ENCODE data around the gene KIAA0586.
"Not testable (repeated sequence)": the region's sequence is repeated elsewhere in the genome, so short reads cannot be mapped to it uniquely, and the experiment has no call there.

The KIAA0586 gene

DNA sequence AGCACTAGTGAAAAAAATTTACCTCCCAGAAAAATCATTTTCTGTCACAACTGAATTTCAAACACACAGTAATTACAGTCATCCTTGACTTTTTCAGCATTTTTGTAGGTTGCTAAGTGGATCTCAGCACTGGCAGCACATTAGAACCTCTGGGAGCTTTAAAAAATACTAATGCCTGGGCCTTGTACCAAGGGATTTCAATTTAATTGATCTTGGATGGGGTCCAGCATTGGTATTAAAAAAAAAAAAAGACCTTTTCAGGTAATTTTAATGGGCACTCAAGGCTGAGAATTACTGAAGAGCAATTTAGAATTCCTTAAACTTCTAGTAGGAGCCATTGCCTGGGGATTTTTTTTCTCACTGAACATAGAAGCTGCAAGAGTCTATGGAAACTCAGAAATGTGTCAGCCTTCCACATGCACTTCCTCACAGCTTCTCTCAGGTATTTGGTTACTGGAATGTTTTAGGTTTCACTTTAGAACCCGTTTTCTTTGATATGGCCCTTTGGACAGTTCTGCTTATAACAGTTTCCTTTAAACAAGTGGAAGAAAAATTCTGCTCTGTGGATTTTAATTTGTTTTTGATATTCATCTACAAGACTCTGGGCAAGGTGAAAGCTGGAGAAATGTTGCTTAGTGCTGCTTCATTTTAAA, 121.7 kb downstream of the KIAA0586 start:
- no peak for DNase-seq (ENCODE audit: low spot score)

DNA sequence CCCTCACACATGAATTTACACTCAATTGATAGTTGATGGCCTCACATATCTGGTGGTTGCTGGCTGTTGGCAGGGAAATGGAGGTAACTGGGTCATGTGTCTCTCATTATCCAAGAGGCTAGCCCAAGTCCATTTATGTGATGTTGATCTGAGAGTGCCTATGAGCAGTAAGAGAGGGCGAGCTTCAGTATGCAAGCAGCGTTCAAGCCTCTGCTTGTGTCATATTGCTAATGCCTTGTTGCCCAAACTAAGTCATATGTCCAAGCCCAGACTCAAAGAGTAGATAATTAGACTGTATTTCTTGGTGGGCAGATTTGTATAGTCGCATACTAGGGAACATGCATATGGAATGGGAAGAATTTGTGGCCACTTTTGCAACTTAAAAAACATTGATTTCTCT, 126.4 kb downstream of the KIAA0586 start:
- DNase-seq (ENCODE audit: low spot score): no peak

DNA sequence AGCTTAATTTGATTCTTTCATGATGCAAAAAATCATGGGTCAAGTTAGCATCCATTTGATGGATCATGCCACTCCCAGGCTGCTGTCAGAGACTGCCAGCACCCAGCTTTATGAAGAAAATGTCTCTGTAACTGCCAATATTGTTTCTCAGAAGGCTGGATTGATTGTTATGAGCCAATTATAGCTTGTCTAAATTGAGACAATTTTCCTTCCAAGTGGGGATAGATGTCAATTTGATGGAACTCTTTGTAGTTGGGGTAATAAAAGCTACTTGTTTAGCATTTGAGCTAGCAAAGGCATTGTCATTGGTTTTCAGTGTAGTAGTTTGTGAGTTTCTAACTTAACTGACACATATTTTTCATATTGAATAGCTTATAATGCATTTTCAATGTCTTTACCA, 128.1 kb downstream of the KIAA0586 start:
- no peak for DNase-seq (ENCODE audit: low spot score)

DNA sequence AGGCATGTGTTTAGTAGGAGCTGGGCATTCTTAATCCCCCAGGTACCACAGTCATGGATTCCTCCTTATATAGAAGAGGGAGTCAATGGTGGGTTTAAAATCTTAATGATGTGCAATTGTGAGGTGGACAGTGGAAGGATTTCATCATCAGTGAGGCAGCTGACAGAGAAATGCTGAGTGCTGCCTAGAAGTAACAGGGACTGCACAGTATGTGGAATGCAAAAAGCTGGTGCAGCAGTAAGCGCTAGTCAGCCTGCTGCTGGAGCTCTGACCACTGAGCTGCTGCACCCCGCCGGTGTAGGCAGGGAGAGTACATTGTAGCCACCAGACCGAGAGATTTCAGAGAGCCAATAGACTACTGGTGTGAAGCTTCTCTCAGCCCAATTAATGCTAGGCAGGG, 129.7 kb downstream of the KIAA0586 start:
- no peak for DNase-seq (ENCODE audit: low spot score)

DNA sequence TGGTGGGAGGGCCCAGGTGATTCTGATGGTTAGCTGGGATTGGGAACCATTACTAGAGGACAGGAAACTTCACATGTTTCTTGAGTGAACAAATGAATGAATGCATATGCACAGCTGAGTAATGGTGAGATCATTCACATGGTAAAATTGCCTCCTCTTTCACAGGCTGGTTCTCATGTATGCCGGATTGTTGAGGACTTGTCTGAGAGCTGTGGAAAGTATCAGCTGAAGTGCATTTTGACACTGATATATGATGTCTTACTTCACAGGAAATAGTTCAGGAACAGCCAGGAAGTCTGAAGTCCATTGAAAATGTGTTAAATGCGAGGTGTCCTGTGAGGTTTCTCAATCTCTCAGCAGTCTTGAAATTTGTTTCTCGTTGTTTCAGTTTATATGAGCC, 132.7 kb downstream of the KIAA0586 start:
- DNase-seq (ENCODE audit: low spot score): no peak

DNA sequence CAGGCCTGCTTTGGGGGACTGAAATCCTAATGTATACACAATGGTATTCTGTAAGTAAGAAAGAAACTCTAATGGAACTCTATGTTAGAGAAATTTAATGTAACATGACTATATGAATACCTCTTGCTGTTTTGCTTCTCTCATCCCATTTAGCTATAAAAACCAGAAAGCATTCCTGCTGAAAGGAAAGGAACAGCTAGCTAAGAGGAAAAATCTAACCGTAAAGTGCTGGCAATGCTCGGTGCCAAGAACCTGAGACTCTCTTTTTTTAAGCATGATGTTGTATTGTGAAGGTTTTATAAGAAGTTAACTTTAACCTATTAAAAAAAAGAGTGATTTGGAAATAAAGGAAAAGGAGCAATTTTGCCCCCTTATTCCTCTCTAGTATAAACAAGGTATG, 134.6 kb downstream of the KIAA0586 start:
- no peak for DNase-seq (ENCODE audit: low spot score)

DNA sequence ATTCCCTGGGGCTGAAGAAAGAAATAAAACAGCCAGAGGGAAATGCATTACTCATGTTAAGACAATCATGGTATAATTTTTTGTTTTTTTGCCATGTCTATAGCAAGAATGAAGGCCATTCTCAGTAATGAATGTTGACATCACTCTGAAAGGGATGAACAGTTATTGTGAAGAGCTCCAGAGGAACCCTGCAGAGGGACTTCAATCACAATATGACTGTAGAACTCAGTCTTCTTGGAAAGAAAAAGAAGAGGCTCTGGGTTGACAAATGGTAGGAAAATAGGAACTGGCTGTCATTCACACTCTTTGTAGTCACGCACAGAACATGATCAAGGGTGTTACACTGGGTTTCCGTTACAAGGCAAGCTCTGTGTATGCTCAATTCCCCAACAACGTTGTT, 136.5 kb downstream of the KIAA0586 start:
- no peak for DNase-seq (ENCODE audit: low spot score)

DNA sequence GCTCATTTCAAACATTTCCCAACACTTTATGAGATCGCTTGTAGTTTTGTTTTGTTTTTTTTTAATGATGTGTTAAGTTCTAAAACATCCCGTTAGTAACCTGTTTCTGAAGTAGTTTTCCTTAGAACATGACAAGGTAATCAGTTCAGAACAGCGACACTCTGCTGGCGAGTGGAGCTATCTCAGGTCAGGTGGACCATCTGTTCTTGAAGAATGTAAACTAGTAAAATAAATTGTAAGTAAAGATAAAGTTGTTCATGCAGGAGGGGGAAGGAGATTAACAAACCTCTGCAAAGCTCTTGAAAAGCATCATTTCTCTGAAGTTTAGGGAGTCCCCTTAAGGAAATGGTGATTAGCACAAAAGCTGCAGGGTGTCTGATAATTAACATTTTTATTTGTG, 138.3 kb downstream of the KIAA0586 start:
- DNase-seq (ENCODE audit: low spot score): no peak

DNA sequence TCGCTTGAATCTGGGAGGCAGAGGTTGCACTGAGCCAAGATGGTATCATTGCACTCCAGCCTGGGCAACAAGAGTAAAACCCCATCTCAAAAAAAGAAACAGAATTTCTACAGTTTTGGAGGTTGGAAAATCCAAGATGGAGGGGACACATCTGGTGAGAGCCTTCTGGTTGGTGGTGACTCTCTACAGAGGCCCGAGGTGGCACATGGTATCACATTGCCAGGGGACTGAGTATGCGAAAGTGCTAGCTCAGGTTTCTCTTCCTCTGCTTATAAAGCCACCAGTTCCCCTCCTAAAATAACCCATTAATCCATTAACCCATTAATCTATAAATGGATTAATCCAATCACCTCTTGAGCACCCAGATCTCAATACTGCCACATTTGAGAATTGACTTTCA, 139.5 kb downstream of the KIAA0586 start:
- no peak for DNase-seq (ENCODE audit: low spot score)

DNA sequence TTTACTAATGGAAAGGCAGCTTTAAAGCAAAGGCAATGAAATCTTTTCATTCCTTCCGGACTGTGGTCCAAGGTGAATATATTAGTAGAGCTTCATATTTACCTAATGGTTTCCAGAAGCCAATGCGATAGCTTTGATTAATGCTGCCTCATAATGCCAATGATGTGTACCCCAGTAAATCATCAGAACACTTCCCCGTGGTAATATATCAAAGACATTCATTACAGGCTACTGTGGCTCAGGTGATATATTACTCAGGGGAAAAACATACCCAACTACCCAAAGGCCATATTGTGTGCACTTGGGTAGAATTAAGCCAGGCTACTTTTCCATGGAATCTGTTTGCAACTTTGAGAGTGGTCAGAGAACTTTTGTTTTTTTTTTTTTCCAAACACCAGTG, 140.8 kb downstream of the KIAA0586 start:
- no peak for DNase-seq (ENCODE audit: low spot score)

DNA sequence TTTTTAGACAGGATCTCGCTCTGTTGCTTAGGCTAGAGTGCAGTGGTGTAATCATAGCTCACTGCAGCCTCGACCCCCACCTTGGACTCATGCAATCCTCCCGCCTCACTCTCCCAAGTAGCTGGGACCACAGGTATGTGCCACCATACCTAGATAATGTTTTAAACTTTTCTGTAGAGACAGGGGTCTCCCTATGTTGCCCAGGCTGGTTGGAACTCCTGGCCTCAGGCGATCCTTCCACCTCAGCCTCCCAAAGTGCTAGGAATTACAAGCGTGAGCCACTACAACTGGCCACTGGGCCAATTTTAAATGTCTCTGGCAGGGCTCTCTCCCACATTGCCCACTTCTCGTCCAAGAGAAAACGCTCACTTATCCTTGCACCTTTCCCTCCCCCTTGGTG, 143.7 kb downstream of the KIAA0586 start:
- DNase-seq (ENCODE audit: low spot score): no peak

DNA sequence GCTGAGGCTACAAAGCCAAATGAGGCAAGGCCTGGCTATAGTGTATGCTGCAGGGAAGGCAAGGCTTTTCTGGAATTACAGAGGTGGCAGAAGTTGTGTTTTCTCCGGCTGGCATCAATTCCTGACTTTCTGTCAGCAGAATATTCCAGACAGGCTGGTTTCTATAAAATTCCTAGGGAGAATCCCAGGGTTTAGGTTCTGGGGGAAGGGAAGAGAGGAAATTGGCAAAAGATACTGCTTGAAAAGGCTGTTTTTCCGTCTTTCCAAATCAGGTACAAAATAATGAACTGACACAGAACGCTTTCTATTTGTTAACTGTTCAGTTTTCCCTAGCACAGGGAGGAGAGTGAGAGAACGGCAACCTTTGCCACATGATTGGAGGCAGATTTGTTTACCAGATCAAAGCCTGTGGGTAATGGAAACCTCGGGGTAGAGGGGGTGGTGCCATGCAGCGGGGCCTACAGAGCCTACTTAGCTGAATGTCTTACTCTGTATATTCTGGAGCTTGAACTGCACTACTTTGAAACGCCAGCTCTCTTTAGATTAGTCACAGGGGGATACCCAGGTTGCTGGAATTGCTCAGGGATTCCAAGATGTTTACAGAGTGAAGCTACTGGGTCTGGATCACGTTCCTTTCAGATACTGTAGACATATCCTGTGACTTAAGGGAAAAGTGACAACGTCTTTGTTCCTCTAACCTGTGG, 144.4 kb downstream of the KIAA0586 start:
- DNase-seq (ENCODE audit: low spot score): no peak

DNA sequence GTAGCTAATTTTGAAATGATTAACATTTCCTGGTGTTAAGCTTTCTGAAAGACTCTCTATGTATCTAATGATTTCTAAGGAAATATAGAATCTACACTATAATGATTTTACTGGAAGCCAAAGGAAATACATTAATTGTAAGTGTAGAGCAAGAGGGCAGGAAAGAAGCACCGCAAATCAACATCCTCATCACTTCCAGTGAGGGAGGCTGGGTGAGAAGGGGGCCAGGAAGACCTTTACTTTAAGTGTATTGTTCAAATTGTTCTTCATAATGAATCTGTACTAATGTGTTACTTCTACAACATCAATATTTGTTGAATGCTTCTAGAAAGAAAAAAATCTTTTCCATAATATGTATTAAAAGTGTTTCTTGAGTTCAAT, 144.9 kb downstream of the KIAA0586 start:
- no peak for DNase-seq (ENCODE audit: low spot score)

DNA sequence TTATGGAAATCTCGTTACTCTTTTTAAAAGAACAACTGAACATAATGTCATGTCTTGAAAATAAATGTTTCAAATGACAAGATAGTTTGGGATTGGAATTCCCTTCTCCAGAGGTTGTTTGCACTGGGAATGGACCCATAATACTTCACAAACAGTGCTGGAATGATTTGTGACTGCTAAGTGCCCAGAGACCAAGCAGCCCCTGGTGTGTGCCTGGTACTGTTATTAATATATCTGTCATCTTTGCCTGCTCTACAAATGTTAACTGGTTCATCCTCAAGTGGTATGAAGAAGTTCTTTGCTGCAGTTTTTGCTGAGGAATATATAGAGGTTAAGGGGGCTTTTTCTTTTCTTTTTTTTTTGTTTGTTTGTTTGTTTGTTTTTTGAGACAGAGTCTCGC, 145.3 kb downstream of the KIAA0586 start:
- no peak for DNase-seq (ENCODE audit: low spot score)

DNA sequence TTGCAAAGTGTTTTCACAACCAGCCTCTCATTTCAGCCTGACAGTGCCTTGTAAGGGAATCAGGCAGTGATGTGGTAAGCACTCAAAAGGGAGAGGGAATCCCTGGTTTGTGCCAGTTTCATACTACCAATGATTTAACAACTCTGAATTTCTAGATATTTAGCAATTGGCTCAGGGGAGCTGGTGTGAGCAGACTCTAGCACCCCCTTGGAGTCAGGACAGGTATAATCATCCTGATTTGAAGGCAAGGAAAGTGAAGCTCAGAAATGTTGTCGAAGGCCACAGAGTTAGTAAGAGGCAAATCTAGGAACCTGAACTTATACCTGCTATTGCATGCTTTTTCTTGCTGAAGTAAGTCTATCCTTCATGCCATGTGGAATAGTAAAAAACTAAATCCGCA, 147.1 kb downstream of the KIAA0586 start:
- DNase-seq (ENCODE audit: low spot score): no peak

DNA sequence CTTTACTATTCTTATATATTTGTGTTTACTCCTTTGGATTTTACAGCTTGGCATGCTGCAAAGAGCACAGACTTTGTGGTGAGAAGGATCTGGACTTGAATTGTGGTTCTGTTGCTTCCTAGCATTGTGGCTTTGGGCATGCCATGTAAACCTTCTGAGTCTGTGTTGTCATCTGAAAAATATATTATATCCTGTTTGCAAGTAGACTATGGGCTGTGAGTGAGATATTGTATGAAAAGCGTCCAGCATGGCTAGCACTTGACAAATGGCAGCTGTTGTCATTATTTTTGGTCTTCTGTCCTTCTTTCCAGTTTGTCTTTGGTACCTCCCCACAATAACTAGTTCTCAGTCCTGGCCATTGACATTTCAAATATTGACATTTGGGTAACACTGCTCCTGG, 148.4 kb downstream of the KIAA0586 start:
- DNase-seq (ENCODE audit: low spot score): no peak

DNA sequence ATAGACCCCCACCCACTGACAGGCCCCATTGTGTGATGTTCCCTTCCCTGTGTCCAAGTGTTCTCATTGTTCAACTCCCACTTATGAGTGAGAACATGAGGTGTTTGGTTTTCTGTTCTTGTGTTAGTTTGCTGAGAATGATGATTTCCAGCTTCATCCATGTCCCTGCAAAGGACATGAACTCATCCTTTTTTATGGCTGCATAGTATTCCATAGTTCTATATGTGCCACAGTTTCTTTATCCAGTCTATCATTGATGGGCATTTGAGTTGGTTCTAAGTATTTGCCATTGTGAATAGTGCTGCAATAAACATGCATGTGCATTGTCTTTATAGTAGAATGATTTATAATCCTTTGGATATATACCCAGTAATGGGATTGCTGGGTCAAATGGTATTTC, 152.5 kb downstream of the KIAA0586 start:
- DNase-seq (ENCODE audit: low spot score): not testable (repeated sequence)

DNA sequence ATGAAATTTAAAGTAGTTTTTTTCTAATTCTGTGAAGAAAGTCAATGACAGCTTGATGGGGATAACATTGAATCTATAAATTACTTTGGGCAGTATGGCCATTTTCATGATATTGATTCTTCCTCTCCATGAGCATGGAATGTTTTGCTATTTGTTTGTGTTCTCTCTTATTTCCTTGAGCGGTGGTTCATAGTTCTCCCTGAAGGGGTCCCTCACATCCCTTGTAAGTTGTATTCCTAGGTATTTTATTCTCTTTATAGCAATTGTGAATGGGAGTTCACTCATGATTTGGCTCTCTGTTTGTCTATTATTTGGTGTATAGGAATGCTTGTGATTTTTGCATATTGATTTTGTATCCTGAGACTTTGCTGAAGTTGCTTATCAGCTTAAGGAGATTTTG, 153.9 kb downstream of the KIAA0586 start:
- not testable (repeated sequence) for DNase-seq (ENCODE audit: low spot score)

DNA sequence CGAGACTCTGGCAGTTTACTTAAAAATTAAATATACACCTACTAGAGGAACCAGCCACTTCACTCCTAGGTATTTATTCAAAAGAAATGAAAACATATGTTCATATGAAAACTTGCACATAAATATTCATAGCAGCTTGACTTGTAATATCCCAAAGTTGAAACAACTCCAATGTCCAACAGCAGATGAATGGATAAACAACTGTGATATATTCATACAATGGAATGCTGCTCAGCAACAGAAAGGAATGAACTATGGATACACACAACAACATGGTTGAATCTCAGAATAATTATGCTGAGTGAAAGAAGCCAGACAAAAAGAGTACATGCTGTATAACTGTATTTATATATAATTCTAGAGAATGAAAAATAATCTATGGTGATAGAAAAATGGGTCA, 156.9 kb downstream of the KIAA0586 start:
- no peak for DNase-seq (ENCODE audit: low spot score)

DNA sequence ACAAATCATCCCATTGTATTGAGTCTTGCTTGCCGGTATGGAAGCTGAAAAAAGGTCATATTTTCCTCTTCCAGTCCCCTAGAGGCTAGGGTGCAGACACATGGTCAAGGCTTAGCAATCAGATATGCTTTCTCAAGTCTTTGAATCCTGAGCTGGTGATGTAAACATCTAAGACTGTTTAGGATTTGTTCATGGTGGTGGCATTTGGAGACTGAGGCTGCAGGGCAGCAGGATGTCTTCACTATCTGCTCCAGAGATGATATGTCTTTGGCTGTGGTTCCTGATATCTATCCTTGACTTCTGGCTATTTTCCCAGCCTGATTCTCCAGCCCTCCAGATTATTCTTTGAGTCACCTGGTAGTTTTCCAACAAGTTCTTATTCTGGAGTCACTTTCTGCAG, 159.8 kb downstream of the KIAA0586 start:
- no peak for DNase-seq (ENCODE audit: low spot score)

DNA sequence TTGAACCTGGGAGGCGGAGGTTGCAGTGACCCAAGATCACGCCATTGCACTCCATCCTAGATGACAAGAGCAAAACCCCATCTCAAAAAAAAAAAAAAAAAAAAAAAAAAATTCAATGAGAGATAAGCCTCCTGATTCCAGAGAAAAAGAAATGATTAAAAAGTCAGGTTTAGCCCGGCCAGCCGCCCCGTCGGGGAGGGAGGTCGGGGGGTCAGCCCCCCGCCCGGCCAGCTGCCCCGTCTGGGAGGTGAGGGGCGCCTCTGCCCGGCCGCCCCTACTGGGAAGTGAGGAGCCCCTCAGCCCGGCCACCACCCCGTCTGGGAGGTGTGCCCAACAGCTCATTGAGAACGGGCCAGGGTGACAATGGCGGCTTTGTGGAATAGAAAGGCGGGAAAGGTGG, 160.8 kb downstream of the KIAA0586 start:
- not testable (repeated sequence) for DNase-seq (ENCODE audit: low spot score)

DNA sequence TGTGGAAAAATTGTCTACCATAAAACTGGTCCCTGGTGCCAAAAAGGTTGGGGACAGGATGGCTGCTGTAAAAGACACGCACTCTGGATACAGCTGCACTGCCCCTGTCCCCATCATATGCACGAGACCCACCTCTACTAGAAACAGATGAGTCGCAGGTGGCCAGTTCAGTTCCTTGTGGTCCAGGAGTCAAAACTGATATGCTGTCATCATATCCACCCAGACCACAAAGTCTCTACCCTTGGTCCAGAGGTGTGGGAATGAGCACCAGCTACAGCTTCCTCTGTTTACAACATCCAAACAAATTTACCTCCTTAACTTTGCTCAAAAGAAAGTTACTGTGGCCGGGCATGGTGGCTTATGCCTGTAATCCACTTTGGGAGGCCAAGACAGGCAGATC, 166.5 kb downstream of the KIAA0586 start:
- no peak for DNase-seq (ENCODE audit: low spot score)

DNA sequence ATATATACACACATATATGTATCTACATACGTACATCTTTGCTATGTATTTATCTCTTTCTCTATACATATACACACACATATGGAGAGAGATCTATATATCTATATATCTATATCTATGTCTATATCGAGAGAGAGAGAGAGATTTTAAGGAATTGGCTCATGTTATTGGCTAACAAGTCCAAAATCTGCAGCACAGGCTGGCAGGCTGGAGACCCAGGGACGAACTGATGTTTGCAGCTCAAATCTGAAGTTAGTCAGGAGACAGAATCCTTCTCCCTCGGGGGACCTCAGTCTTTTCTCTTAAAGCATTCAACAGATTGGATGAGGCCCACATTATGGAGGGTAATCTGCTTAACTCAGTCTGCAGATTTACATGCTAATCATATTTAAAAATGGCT, 169.5 kb downstream of the KIAA0586 start:
- peak; percentile 39 for DNase-seq (ENCODE audit: low spot score)
